AG10803 (cell line): ENCODE data around the gene ARFIP1.
"Not testable (repeated sequence)": the region's sequence is repeated elsewhere in the genome, so short reads cannot be mapped to it uniquely, and the experiment has no call there.

Source experiments
- DNase-seq: peaks from one replicate; pipeline ENCODE4 v3.0.0; 2010; ENCODE audit warnings: low read depth
- H3K4me3 ChIP-seq: 2 replicates; pipeline ENCODE4 v1.5.1; 2011; ENCODE audit warnings: mild to moderate bottlenecking, low read length, control low read depth
- CTCF ChIP-seq: conservative IDR thresholded peaks from 2 replicates; pipeline ENCODE4 v1.5.1; 2011; ENCODE audit warnings: mild to moderate bottlenecking, low read length, control low read depth, inconsistent platforms

Gene ARFIP1

GRCh38 chr4:152738827-152739226 lies 40.9 kb upstream of the ARFIP1 start:
- no peak overlapping the region for H3K4me3 ChIP-seq
- no peak for TF ChIP-seq CTCF
- DNase-seq = no peak

- TF ChIP-seq CTCF = no peak
- no peak overlapping the region for H3K4me3 ChIP-seq
- DNase-seq = no peak
These were observed 32.3 kb upstream of the ARFIP1 start for GRCh38 chr4:152747444-152747843.

GRCh38 chr4:152748619-152749018 lies 31.1 kb upstream of the ARFIP1 start:
- DNase-seq = no peak
- TF ChIP-seq CTCF = no peak
- H3K4me3 ChIP-seq = no peak overlapping the region

GRCh38 chr4:152763796-152764195 lies 16.0 kb upstream of the ARFIP1 start:
- no peak for DNase-seq
- H3K4me3 ChIP-seq = no peak overlapping the region
- no peak for TF ChIP-seq CTCF

- not testable (repeated sequence) for H3K4me3 ChIP-seq, DNase-seq
These were observed 14.6 kb upstream of the ARFIP1 start for GRCh38 chr4:152765069-152765737.

- no peak for DNase-seq
- H3K4me3 ChIP-seq = no peak overlapping the region
- no peak for TF ChIP-seq CTCF
These were observed 7.8 kb upstream of the ARFIP1 start for GRCh38 chr4:152771741-152772533.

- no peak for TF ChIP-seq CTCF
- no peak for DNase-seq
- H3K4me3 ChIP-seq = no peak overlapping the region
These were observed 6.4 kb upstream of the ARFIP1 start for GRCh38 chr4:152773339-152773738.
